HG03521 (cell line): ENCODE measurements around the gene FARS2.
"Not testable (repeated sequence)": the region's sequence is repeated elsewhere in the genome, so short reads cannot be mapped to it uniquely, and the experiment has no call there.

Experiments
- ATAC-seq: cut with Tn5 transposase; IDR thresholded peaks from one replicate; pipeline ENCODE4 v1.9.1; 2021; ENCODE audit warnings: mild to moderate bottlenecking, moderate library complexity; ENCODE audit not compliant: unreplicated experiment

Gene FARS2

DNA sequence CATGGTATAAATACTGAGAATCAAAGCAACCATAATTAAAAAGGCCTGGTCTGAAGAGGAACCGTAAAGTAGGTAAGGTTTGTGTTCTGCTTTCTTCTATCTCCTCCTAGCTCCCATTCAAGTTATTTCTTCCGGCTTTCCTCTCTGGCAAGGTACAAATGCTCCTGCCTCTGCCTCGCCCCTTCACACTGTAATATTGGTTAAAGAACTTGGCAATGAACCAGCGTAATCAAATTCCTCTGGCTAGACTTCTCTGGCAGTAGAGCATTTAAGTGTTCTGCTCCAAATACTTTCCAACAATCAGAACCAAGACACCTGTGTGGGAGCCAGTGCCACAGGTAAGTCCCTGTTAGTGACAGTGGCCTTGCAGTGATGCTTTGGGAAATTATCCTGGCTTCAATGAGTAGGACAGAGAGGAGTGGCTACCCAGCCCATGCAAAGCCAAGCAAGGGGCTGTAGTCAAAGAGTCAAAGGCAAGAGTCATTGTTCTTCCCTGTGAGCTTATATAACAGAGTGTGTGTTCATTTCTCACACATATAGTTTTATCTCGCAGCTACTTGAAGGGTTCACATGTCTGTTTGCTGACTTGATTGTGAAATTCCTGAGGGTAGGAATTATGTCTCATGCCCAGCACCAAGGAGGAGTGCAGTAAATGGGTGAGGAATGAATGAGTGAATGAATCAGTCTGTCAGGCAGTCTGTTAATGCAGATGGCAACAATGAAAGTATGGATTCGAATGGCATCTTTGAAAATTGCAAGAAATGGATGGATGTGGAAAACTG lies 416.1 kb downstream of the FARS2 start:
- ATAC-seq, result no peak

DNA sequence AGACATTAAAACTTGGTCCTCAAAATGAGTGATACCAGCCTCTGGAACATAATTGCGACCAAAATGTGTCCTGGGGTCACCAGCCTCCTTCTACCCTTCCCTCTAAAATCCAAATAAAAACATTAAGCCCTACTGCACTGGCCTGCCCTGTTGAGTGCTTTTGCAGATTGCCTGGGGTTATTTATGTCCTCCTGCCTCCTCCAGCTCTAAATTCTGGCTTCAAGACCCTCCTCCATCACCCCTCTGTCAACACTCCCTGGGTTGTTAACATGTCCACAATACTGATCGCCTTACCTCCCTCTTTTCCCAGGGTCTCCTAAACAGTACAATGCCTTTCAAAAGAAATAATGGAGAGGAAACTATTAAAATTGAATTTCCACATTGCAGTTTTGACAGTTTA lies 418.0 kb downstream of the FARS2 start:
- ATAC-seq, result no peak

DNA sequence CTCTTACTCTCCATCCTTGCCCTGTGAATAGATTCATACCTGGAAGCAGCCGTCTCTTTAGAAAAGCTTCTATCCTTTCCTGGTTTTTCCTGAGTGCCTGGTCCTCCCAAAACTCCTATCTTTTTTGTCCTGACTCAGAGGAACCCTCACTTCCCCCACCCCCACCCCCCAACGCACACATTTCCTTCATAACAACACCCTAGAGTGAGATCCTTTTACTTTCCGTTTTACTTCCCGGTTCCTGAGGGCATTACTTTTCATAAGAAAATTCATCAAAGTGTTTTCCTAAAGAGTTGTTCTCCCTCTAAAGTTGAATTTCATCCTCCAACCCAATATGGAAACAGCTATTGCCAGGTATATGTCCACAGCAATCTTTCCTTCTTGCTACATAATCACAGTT lies 418.4 kb downstream of the FARS2 start:
- no peak for ATAC-seq

- no peak for ATAC-seq
These were observed 418.8 kb downstream of the FARS2 start for GRCh38 chr6:5680095-5680494.

- ATAC-seq, result no peak
These were observed 420.2 kb downstream of the FARS2 start for GRCh38 chr6:5681480-5681879.

GRCh38 chr6:5682530-5682929 lies 421.2 kb downstream of the FARS2 start:
- no peak for ATAC-seq

- ATAC-seq, result not testable (repeated sequence)
These were observed 422.4 kb downstream of the FARS2 start for GRCh38 chr6:5683747-5684146.

DNA sequence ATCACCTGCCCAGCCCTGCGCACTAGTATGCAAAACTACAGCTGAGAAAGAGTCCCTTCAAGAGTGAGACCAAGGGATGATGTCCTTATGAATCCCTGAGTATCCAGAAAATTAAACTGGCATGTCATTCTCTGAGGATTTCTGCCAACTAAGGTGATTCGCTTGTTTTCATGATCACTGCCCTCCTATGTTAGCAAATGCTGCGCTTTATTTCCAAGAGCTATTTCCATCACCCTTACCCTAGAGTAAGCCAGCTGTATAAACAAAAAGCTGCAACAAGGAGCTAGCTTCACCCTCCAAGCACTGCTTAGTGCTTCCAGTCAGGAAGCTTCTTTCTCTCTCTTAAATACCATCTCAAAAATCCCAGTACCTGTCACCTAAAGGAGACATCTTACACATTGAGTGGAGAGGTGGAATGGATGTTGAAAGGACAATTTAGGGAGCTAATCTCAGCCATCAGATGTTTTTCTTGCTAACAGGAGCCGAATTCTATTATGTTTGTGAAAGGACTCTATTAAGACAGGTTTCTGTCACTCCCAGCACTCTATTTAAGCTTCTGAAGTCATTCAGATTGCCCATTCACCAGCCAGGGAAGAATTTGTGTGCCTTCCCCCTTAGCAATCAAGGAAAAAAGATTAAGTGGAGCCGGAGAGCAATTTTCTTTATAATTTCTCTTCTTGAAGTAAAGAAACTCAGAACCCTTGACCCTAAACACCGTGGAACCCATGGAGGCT lies 423.2 kb downstream of the FARS2 start:
- ATAC-seq, result no peak

DNA sequence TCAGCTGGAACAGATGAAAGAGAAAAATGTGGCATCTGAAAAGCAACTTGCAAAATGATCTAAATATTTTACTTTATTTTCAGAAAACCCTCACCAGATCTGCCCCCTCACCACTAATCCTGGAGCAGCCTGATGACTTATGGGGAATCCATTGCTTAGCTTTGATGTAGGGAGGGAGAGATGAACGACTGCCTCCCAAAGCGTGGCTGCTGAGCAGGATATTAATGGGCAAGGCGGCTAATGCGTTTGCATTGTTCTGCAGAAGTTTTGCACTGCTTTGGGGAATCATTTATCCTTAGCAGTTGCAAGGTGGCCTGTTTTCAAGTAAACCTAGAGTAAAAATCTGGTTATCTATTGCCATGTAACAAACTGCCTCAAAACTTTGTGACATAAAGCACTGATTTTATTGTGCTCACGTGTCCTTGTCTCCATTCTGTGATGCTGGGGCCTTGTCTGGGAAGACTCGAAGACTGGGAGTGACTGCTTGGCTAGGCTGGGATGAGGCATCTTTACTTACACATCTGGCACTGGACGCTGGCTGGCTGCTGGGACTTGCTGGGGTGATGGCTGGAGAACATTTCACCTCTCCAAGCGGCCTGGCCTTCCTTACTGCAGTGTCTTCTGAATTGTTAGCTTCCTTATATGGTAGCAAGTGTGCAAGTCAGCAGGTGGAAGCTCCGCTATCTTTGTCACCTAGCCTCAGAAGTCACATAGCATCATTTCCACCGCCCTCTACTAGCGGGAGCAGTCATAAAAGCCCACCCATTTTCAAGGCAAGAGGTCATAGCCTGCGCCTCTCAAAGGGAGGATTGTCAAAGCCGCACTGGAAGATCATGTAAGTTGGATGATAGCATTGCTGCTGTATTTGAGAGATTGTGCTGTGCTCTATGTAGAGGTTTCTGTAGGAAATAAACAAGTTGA lies 432.2 kb downstream of the FARS2 start:
- no peak for ATAC-seq

DNA sequence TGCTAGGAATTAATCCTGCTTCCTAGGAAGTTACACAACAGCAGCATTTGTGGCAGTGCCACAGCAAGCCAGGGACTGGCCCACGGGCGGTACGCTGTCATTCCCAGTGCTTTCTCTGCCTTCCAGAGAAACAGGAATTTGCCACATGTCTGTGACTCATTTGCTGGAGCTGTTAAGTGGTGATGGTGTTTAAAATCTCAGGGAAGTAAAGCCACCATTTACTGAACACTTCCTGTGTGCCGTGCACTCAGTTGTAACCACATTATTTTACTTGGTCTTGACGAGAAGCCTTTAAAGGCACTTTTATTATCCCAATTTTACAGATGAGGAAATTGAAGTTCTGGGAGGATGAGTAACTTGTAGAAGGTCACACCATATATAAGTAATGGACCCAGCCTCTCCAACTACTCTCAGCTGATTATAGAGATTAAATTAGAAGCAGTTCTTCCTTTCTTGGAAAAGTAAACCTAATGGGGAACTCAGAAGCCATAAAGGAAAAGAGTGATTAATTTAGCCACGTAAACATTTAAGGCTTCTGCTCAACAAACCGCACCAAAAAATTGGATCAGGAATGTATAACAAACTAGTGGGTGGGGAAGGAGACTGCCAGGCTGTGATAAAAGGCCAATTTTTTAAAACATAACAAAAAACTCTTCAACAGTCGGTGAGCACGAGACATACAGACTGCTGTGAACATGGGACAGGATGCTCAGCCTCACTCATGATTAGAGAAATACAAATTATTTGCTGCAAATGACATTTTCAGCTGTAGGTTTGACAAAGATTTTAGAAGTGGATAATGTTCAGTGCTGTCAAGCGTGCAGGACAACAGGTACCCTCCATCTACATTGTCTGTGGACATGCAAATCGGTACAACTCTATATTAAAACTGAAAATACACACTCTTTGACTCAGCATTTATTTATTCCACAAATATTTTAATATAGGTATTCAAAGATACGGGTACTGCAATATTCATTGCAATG lies 434.2 kb downstream of the FARS2 start:
- no peak for ATAC-seq

GRCh38 chr6:5697508-5697907 lies 436.2 kb downstream of the FARS2 start:
- ATAC-seq, result no peak

DNA sequence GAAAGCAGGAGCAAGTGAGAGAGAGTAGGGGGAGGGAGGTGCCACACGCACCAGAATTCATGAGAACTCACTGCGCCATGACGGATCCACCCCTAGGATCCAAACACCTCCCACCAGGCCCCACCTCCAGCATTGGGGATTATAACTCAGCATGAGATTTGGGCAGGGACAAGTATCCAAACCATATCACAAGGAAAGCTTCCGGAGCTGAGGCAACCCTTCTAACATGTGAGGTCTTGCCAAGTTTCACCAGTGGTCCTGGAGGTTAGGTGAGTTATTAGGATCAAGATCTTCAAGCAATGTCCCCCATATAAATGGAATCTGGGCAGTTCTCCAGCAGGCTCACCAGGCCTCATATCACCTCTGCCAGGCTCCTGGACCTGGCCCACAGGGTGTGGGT lies 437.0 kb downstream of the FARS2 start:
- no peak for ATAC-seq

DNA sequence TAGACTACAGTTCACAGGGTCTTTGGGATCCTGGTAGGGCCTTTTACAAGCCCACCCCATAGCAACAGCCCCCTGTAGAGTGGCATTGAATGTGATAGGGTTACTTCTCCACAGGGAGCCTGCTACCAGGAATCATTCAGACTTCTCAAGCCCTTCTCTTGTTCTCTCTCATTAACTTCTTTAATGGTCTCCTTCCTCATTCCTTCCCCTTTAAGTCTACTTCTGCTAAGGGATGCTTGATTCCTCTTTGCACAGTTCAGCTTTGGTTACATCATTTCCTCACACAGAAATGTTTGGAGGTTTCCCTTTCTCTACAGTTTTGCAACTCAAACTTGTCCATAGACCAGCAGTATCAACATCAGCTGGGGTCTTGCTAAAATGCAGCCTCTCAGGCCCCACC lies 437.8 kb downstream of the FARS2 start:
- ATAC-seq, result not testable (repeated sequence)

- ATAC-seq, result no peak
These were observed 439.9 kb downstream of the FARS2 start for GRCh38 chr6:5701174-5701573.

GRCh38 chr6:5704708-5705107 lies 443.4 kb downstream of the FARS2 start:
- ATAC-seq, result no peak

DNA sequence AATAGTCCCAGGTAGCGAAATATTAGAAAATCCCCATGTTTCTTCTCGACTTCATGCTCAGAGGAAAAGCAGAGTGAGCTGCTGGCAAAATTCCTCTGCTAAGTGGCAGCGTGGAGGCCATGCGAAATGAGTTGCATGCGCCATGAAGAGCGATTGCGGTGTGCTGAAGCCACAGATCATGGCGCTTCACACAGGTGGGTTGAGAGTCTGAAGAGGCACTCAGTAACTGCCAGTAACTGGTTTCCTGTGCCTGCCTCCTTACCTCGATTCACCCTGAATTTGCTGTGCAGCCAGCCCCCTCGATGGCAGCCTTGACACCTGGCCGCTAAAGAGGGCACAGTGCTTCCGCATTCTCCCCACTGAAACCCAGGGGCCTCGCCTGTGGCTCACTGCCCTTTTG lies 443.9 kb downstream of the FARS2 start:
- ATAC-seq, result no peak

- ATAC-seq, result no peak
These were observed 445.1 kb downstream of the FARS2 start for GRCh38 chr6:5706124-5707033.

GRCh38 chr6:5707281-5708045 lies 446.1 kb downstream of the FARS2 start:
- no peak for ATAC-seq
